ENCODE data around the gene NBAS.
A peak's percentile ranks its signal among the peaks of the same experiment; 100 is the strongest.

The NBAS gene

DNA sequence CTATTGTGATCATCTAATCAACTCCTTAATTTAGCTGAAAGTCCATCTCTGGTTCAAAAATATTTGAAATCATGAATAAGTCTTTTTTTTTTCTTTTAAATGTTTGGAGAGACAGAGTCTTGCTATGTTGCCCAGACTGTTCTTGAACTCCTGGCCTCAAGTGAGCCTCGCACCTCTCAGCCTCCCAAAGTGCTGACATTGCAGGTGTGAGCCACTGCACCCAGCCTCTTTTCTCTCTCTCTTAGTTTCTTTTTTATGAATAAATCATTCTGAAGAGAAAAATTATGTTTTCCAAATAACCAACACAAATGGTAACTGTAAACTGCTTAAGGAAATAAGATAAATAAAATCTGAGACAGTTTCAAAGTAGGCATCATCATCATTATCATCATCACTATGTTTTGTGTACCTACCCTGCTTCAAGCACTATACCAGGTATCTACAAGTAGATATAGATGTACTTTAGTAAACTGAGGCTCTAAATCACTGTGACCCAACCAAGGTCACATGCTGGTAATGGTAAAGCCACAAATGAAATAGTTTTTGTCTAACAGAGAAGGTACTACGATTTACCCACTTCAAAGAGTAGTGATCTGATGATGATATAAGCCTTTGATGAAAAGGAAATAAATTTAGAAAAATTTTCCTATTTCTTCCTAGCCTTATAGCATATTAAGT, 5.0 kb upstream of the NBAS start:
- H3K9me3 ChIP-seq (replicated peaks; ENCODE audit: low read length), result no peaks in the 10 kb centered on the region
- H3K4me3 ChIP-seq (ENCODE audit: low read length), result no peak overlapping the region
- no peaks in the 10 kb centered on the region for H3K36me3 ChIP-seq (ENCODE audit: insufficient read depth, low read length)
- no peak overlapping the region for H3K9ac ChIP-seq (ENCODE audit: low read depth, low read length)
- no peaks in the 10 kb centered on the region for H3K27me3 ChIP-seq (ENCODE audit: control insufficient read depth, insufficient read depth, low read length)
- no peak overlapping the region for H3K4me2 ChIP-seq (ENCODE audit: low read length)
- H3K4me1 ChIP-seq (ENCODE audit: control insufficient read depth, insufficient read depth, low read length), result peaks cover 11% of the 10 kb centered on the region

DNA sequence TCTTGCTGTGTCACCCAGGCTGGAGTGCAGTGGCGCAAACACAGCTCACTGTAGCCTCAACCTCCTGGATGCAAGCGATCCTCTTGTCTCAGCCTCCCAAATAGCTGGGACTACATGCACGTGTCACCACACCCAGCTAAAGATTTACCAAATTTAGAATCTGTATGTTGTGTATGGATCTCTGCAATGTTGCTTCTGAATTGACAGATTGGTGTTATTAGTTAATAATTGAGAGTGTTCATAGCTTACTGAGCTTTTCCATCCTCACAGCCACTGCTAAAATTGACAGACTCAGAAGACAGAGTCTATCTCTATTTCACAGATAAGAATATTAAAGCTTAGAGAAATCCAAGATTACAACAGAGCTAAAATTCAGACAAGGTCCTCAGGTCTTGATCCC, 4.3 kb upstream of the NBAS start:
- no peak overlapping the region for H3K9ac ChIP-seq (ENCODE audit: low read depth, low read length)
- H3K9me3 ChIP-seq (replicated peaks; ENCODE audit: low read length), result no peaks in the 10 kb centered on the region
- no peak overlapping the region for H3K4me3 ChIP-seq (ENCODE audit: low read length)
- H3K4me1 ChIP-seq (ENCODE audit: control insufficient read depth, insufficient read depth, low read length), result peaks cover 11% of the 10 kb centered on the region
- no peaks in the 10 kb centered on the region for H3K36me3 ChIP-seq (ENCODE audit: insufficient read depth, low read length)
- no peak overlapping the region for H3K4me2 ChIP-seq (ENCODE audit: low read length)
- H3K27me3 ChIP-seq (ENCODE audit: control insufficient read depth, insufficient read depth, low read length), result no peaks in the 10 kb centered on the region

DNA sequence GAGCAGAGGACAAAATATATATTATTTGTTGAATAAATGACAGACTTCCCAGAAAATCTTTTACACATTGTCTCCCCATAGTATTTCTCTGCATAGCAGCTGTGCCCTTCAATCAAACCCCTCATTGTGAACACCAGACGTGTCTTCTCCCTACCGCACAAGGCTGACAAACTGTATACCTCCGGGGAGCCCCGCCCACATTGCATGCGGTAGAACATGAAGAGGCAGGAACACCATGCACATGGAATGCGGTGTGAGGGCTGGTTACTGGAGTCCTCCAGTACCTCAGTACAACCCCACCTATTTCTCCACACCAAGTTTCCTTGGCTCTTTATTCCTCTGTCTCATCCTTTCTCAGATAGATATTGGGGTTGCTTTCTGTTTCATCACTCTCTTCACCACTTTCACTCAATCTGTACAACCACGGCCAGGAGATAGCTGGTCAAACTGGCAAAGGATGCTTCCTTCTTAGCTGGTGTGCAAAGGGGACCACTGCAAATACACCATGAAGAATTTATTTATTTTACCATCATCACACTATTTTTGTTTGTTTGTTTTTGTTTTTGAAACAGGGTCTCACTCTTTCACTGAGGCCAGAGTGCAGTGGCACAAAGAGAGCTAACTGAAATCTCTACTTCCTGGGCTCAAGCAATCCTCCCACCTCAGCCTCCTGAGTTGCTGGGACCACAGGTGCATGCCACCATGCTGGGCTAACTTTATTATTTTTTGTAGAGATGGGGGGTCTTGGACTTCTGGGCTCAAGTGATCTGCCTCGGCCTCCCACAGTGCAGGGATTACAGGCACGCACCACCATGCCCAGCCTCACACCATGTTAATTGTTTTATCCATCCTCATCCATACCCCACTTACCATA, 2.3 kb upstream of the NBAS start:
- Histone ChIP-seq H3K9ac (ENCODE audit: low read depth, low read length) (no peak overlapping the region), H3K9me3 (replicated peaks; ENCODE audit: low read length) (no peaks in the 10 kb centered on the region), H3K27me3 (ENCODE audit: control insufficient read depth, insufficient read depth, low read length) (no peaks in the 10 kb centered on the region), H3K36me3 (ENCODE audit: insufficient read depth, low read length) (no peaks in the 10 kb centered on the region), H3K4me2 (ENCODE audit: low read length) (no peak overlapping the region), H3K4me3 (ENCODE audit: low read length) (no peak overlapping the region), H3K4me1 (ENCODE audit: control insufficient read depth, insufficient read depth, low read length) (peaks cover 20% of the 10 kb centered on the region)

DNA sequence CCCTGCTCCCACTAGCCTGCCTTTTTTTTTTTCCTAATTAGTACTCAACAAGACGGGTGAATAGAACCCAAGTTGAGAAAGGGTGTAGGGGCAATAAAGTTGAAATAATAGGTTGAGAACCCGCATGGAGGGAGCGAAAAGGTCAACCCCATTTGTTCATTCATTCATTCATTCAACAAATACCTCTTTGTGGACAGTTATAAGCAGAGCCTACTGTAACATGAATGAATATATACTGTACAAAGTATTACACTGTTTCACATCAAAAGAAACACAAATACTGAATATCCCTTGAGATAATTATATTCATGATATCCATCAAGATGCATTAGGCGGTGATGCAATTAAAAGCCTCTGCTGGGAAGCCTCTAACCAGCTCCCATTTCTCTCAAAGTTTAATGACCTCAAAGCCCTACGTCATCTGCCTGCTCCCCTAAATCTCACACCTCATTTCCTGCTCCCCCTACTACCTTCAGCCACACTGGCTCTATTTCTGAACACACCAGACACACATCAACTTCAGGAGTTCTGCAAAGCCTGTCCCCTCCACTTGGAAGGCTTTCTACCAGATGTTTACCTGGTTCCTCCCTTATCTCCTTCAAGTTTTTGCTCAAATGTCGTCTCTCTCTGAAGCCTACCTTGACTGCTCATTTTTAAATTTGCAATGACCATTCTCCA, 1.4 kb upstream of the NBAS start:
- peak overlapping the region; percentile 88 for H3K4me2 ChIP-seq (ENCODE audit: low read length)
- no peaks in the 10 kb centered on the region for H3K27me3 ChIP-seq (ENCODE audit: control insufficient read depth, insufficient read depth, low read length)
- no peaks in the 10 kb centered on the region for H3K36me3 ChIP-seq (ENCODE audit: insufficient read depth, low read length)
- H3K9me3 ChIP-seq (replicated peaks; ENCODE audit: low read length), result no peaks in the 10 kb centered on the region
- H3K4me3 ChIP-seq (ENCODE audit: low read length), result peak overlapping the region; percentile 81
- H3K4me1 ChIP-seq (ENCODE audit: control insufficient read depth, insufficient read depth, low read length), result peaks cover 20% of the 10 kb centered on the region
- peak overlapping the region; percentile 85 for H3K9ac ChIP-seq (ENCODE audit: low read depth, low read length)

DNA sequence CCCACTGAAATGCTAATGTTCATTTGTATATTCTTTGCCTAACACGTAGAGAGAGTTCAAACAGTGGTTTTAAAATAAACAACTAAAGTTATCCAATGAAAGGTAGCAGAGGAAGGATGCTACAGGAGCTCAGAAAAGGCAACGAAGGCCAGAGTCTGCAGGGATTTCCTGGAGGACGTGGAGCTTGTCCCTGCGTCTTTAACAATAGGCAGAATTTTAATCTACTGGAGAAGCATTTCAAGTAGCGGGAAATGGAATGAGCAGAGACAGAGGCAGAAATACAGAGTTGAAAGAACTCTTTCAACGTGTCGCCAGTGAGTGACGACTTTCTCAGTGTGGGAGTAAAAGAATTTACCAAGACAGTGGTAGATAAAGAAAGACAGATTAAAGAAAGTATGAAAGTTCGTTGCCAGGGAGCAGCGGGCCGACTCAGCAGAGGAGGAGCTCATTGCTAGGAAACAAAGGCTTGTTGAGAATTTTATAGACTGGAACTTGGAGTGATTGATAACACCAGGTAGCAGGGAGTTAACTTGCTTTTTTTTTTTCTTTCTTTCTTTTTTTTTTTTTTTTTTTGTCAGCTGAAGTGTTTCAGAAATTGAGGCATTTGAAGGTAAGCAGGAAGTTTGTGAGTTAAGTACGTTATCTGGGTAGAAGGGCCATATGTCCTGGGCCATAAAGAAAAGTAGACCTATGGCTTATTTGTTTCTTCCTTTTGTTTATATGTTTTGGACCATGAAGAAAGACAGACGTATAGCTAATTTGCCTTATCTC, 625 bp upstream of the NBAS start:
- H3K4me2 ChIP-seq (ENCODE audit: low read length), result peak overlapping the region; percentile 88
- peaks cover 20% of the 10 kb centered on the region for H3K4me1 ChIP-seq (ENCODE audit: control insufficient read depth, insufficient read depth, low read length)
- H3K27me3 ChIP-seq (ENCODE audit: control insufficient read depth, insufficient read depth, low read length), result no peaks in the 10 kb centered on the region
- no peaks in the 10 kb centered on the region for H3K36me3 ChIP-seq (ENCODE audit: insufficient read depth, low read length)
- peak overlapping the region; percentile 81 for H3K4me3 ChIP-seq (ENCODE audit: low read length)
- no peaks in the 10 kb centered on the region for H3K9me3 ChIP-seq (replicated peaks; ENCODE audit: low read length)
- peak overlapping the region; percentile 85 for H3K9ac ChIP-seq (ENCODE audit: low read depth, low read length)

DNA sequence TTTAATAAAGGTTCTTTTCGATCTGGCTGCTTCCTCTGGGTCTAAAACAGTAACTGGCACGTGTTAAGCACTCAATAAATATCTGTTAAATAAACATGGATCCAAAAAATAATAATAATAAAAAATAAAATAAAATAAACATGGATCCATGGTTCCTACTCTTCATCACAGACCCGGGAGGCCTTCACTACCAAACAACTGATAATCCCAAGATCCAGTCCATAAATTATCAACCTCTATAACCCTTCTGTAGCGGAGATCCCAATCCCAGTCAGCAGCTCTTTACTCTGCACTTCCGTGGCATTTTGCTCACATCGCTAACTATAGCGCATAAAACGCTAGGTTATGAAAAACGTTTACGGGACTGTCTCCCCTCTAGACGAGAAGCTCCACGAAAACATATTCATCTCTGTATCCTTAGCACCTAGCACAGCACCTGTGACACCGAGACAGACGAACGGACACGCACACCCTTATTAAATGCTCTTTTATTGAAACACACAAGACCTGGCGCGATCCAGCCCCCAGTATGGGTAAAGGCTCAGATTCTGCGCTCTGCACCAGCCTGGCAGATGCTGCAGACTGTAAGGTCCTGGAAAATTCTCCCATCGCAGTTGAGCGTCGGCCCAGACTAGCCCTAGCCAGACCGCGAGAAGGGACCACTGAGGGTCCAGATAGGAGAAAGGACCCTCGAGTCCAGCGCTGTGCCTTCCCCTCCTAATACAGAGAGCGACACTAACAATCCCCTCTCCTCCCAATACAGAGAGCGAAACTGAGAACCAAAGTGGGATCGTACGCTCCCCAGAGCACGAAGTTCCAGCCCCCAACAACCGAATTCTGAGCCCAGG, 770 bp downstream of the NBAS start:
- peaks cover 20% of the 10 kb centered on the region for H3K4me1 ChIP-seq (ENCODE audit: control insufficient read depth, insufficient read depth, low read length)
- no peaks in the 10 kb centered on the region for H3K27me3 ChIP-seq (ENCODE audit: control insufficient read depth, insufficient read depth, low read length)
- H3K36me3 ChIP-seq (ENCODE audit: insufficient read depth, low read length), result no peaks in the 10 kb centered on the region
- no peaks in the 10 kb centered on the region for H3K9me3 ChIP-seq (replicated peaks; ENCODE audit: low read length)
- peak overlapping the region; percentile 85 for H3K9ac ChIP-seq (ENCODE audit: low read depth, low read length)
- H3K4me2 ChIP-seq (ENCODE audit: low read length), result peak overlapping the region; percentile 88
- H3K4me3 ChIP-seq (ENCODE audit: low read length), result peak overlapping the region; percentile 81

DNA sequence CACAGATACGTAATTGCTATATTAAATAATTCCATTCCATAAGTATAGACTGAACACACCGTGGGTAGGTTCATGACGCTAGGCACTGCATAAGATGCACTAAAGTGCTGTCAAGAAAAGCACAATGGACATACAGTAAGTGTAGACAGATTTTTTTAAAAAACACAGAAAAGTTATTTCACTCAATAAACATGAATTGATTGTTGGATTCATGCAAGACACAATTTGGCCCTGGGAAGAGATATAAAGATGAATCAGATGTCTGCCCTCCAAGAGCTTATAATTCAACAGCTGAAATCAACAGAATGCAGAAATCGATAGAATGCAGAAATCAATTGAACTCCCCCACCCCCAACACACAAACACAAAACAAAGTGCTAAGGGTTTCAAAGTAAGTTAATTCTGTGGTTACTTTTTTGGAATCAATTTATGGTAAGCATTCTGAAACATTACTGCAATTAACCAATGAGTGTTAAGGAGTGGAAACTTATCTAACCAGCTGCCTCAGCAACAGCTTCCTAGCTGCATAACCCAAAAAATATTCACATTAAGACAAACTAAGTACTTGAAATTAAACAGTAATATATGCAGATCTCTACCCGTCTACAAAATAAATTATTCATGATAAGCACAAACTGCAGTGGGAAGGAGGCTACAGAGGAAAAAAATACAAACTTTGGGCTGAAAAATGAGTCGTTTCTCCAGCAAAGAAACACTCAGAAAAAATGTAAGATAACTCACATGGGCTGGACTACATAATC, 1.6 kb downstream of the NBAS start:
- Histone ChIP-seq H3K9me3 (replicated peaks; ENCODE audit: low read length) (no peaks in the 10 kb centered on the region), H3K4me2 (ENCODE audit: low read length) (peak overlapping the region; percentile 88), H3K27me3 (ENCODE audit: control insufficient read depth, insufficient read depth, low read length) (no peaks in the 10 kb centered on the region), H3K4me3 (ENCODE audit: low read length) (peak overlapping the region; percentile 81), H3K9ac (ENCODE audit: low read depth, low read length) (peak overlapping the region; percentile 85), H3K36me3 (ENCODE audit: insufficient read depth, low read length) (no peaks in the 10 kb centered on the region), H3K4me1 (ENCODE audit: control insufficient read depth, insufficient read depth, low read length) (peaks cover 20% of the 10 kb centered on the region)

DNA sequence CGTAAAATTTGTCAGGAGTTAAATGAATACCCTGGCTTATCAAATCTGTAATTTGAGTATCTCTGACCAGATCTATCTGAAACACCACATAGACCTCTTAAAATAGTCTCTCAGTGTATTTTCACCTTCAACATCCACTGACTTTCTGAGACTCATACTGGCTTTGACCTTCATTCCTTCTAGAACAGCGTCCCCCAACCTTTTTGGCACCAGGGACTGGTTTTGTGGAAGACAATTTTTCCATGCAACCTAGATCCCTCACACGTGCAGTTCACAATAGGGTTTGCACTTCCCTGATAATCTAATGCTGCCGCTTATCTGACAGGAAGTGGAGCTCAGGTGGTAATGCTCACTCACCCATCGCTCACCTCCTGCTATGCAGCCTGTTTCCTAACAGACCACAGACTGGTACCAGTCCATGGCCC, 3.2 kb downstream of the NBAS start:
- H3K4me3 ChIP-seq (ENCODE audit: low read length), result no peak overlapping the region
- peaks cover 20% of the 10 kb centered on the region for H3K4me1 ChIP-seq (ENCODE audit: control insufficient read depth, insufficient read depth, low read length)
- no peak overlapping the region for H3K9ac ChIP-seq (ENCODE audit: low read depth, low read length)
- H3K27me3 ChIP-seq (ENCODE audit: control insufficient read depth, insufficient read depth, low read length), result no peaks in the 10 kb centered on the region
- no peak overlapping the region for H3K4me2 ChIP-seq (ENCODE audit: low read length)
- no peaks in the 10 kb centered on the region for H3K9me3 ChIP-seq (replicated peaks; ENCODE audit: low read length)
- H3K36me3 ChIP-seq (ENCODE audit: insufficient read depth, low read length), result peaks cover 1% of the 10 kb centered on the region

DNA sequence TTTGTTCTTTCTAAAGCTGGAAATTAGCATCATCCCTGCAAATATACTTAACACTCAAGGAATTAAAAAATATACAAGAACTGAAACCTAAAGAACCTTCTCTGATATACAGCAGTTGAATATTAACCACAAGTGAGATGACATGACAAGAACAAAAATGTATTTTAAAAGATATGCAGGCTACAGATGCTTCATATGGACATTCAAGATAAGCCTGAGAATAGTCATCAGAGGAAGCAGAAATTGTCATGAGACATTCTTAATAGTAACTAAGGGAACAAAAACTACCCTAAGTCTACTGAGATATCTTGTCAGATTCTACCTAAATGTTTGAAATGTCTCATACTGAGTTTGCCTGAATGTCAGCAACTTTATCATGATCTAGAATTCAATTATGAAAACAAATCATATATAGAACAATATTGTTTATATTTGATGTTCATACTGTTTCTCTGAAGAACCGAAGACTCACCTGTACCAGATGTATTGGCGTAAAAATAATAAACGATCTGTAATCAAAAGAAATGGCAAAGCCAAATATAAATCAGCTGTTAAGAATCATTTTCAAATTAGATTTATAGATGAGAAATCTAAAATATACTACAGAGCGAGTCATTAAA, 4.7 kb downstream of the NBAS start:
- Histone ChIP-seq H3K9me3 (replicated peaks; ENCODE audit: low read length) (no peaks in the 10 kb centered on the region), H3K9ac (ENCODE audit: low read depth, low read length) (no peak overlapping the region), H3K4me1 (ENCODE audit: control insufficient read depth, insufficient read depth, low read length) (peaks cover 10% of the 10 kb centered on the region), H3K27me3 (ENCODE audit: control insufficient read depth, insufficient read depth, low read length) (no peaks in the 10 kb centered on the region), H3K4me3 (ENCODE audit: low read length) (no peak overlapping the region), H3K4me2 (ENCODE audit: low read length) (no peak overlapping the region), H3K36me3 (ENCODE audit: insufficient read depth, low read length) (peaks cover 5% of the 10 kb centered on the region)

DNA sequence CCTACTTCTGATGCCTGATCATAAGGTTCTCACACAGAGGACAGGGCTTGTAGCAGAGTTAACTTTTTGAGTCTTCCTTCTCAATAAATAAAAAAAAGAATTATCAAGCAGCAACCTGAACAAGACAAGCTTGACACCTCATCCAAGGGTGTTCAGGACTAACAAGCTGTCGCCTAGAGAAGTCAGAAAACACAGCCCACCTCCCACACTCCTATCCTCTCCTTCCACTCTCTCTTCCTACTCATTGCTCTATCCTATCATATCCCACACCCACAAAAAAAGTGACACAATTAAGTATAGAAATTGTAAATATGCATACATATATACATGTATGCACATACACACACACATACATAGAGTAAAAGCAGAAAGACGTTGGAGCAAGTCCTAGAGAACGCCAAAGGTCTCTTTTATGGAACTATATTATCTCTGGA, 5.4 kb downstream of the NBAS start:
- H3K9me3 ChIP-seq (replicated peaks; ENCODE audit: low read length), result no peaks in the 10 kb centered on the region
- H3K4me1 ChIP-seq (ENCODE audit: control insufficient read depth, insufficient read depth, low read length), result peaks cover 9% of the 10 kb centered on the region
- H3K4me2 ChIP-seq (ENCODE audit: low read length), result no peak overlapping the region
- peaks cover 8% of the 10 kb centered on the region for H3K36me3 ChIP-seq (ENCODE audit: insufficient read depth, low read length)
- H3K9ac ChIP-seq (ENCODE audit: low read depth, low read length), result no peak overlapping the region
- H3K4me3 ChIP-seq (ENCODE audit: low read length), result no peak overlapping the region
- no peaks in the 10 kb centered on the region for H3K27me3 ChIP-seq (ENCODE audit: control insufficient read depth, insufficient read depth, low read length)

Measured in skeletal muscle satellite cell (primary cell).